ENCODE measurements around the gene CAMKK1.
"Not testable (repeated sequence)": the region's sequence is repeated elsewhere in the genome, so short reads cannot be mapped to it uniquely, and the experiment has no call there.

CAMKK1 gene

GRCh38 chr17:3857261-3858105 is 35.4 kb downstream of the CAMKK1 start:
- DNase-seq (ENCODE audit: low read depth, low spot score), result no peak
- H3K4me3 ChIP-seq (ENCODE audit: low read length), result no peak overlapping the region

DNA sequence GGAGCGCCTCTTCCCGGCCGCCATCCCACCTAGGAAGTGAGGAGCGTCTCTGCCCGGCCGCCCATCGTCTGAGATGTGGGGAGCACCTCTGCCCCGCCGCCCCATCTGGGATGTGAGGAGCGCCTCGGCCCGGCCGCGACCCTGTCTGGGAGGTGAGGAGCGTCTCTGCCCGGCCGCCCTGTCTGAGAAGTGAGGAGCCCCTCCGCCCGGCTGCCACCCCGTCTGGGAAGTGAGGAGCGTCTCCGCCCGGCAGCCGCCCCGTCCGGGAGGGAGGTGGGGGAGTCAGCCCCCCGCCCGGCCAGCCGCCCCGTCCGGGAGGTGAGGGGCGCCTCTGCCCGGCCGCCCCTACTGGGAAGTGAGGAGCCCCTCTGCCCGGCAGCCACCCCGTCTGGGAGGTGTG is 38.6 kb downstream of the CAMKK1 start:
- H3K4me3 ChIP-seq (ENCODE audit: low read length); DNase-seq (ENCODE audit: low read depth, low spot score): not testable (repeated sequence)

GRCh38 chr17:3852561-3852960 is 40.3 kb downstream of the CAMKK1 start:
- DNase-seq (ENCODE audit: low read depth, low spot score), result no peak
- no peak overlapping the region for H3K4me3 ChIP-seq (ENCODE audit: low read length)

- H3K4me3 ChIP-seq (ENCODE audit: low read length), result no peak overlapping the region
- no peak for DNase-seq (ENCODE audit: low read depth, low spot score)
Measured at GRCh38 chr17:3851461-3852100, 41.3 kb downstream of the CAMKK1 start.

GRCh38 chr17:3848229-3848835 is 44.5 kb downstream of the CAMKK1 start:
- H3K4me3 ChIP-seq (ENCODE audit: low read length), result no peak overlapping the region
- no peak for DNase-seq (ENCODE audit: low read depth, low spot score)

DNA sequence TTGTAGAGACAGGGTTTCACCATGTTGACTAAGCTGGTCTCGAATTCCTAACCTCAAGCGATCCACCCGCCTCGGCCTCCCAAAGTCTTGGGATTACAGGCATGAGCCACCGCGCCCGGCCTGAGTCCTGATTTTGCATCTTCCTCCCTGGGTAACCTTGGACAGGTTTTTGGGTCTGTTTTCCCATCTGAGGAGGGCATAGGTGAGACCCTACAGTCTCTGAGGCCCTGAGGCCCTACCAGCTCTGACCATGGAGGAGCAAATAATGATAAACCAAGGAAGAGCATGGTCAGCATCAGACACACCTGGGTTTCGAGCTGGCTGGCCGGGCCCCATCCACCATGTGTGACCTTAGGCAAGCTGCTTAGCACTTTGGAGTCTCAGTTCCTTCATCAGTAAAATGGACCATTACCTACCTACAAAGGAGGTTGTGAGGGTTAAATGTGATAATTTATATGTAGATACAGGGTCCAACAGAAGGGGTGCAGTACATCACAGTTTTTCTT is 45.6 kb downstream of the CAMKK1 start:
- DNase-seq (ENCODE audit: low read depth, low spot score), result no peak
- H3K4me3 ChIP-seq (ENCODE audit: low read length), result no peak overlapping the region

DNA sequence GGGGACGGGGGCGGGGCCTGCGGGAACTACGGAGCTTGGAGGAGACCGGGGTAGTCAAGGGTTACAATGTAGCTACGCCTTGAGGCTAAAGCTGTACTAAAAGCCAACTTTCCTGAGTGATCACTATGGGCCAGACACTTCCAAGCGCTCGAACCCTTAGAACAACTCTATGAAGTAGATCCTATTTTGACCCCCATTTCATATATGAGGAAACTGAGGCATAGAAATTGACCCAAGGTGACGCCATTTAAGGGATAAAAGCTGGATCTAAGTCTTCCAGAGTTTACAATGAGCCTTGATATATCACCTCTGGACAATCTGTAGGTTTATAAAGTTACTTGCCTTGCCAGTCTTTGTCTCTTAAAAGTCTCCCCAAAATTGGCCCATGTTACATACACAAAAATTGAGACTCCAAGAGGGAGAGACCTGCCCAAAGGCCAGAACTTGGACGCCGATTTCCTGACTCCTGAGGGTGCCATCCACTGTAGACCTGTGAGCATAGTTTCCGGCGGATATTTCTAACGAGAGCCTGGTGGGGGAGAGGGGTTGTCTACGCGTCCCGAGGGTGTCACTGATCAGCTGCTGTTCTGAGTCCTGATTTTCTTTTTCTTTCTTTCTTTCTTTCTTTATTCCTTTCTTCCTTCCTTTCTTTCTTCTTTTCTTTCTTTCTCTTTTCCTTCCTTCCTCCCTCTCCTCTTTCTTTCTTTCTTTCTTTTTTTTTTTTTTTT is 46.3 kb downstream of the CAMKK1 start:
- peak overlapping the region; percentile 82 for H3K4me3 ChIP-seq (ENCODE audit: low read length)
- no peak for DNase-seq (ENCODE audit: low read depth, low spot score)

DNA sequence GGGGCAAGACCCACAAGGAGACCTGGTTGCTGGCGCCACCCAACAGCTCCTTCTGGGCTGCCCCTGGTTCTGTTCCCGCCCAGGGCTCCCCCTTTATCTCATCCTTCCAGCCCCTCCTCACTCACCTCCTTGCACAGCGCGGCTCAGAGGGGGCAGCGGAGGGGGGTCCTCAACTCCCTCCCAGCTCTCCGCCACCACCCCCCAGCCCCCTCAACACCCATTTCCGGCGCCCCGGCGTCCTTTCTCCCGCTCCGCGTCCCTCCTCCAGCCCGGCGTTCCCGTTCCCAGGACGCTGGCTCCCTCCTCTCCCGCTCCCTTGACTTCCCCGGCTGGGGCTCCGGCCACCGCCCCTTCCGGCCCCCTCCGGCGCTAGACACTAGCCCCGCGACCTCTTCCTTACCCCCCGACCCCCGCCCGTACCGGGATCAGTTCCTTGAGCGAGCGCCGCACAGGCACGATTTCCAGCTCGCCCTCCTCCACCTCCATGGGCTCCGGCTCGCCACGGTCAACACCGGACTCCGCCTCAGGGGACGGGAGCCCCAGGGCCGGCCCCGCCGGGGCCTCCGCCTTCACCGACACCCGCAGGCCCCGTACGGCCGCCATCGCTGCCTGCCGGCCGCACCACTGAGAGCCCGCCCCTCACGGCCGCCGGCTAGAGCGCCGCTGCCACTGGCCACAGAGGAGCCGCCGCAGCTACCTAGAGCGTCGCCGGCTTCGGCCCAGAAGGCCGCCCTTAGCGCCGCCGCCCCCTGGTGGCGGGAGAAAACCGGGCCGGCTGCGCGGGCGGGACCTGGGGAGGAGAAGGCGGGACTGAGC is 47.0 kb downstream of the CAMKK1 start, which contains the start of gene NCBP3:
TSS of gene NCBP3 (minus strand) at position 626 of the 816 bp plus-strand sequence. CDS start at position 603, 23 bp downstream.
- H3K4me3 ChIP-seq (ENCODE audit: low read length), result peak within 1 kb of the TSS; percentile 82
- peak; percentile 87 for DNase-seq (ENCODE audit: low read depth, low spot score)

DNA sequence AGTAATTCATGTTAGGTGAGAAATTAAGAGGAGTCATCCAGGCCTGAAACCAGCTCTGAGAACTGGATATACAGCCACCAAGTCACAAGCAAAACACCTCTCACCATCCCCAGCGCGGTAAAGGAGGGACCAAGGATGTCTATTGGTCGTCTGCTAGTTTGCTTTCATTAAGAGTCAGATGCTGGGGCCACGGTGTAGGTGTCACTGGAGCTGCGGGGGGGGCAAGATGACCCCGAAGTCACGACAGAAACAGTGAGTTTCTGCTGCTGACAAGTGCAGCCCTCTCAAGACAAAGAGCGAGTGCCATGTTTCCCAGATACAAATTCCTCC is 47.6 kb downstream of the CAMKK1 start:
- peak overlapping the region; percentile 82 for H3K4me3 ChIP-seq (ENCODE audit: low read length)
- no peak for DNase-seq (ENCODE audit: low read depth, low spot score)

DNA sequence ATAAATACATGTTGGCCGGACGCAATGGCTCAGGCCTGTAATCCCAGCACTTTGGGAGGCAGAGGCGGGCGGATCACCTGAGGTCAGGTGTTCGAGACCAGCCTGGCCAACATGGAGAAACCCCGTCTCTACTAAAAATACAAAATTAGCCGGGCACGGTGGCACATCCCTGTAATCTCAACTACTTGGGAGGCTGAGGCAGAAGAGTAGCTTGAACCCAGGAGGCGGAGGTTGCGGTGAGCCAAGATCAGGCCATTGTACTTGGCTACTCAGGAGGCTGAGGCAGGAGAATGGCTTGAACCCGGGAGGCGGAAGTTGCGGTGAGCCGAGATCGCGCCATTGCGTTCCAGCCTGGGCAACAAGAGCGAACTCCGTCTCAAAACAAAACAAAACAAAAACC is 48.3 kb downstream of the CAMKK1 start:
- not testable (repeated sequence) for DNase-seq (ENCODE audit: low read depth, low spot score); H3K4me3 ChIP-seq (ENCODE audit: low read length)

- H3K4me3 ChIP-seq (ENCODE audit: low read length), result no peak overlapping the region
Measured at GRCh38 chr17:3843935-3844516, 48.8 kb downstream of the CAMKK1 start.

GRCh38 chr17:3838206-3838605 is 54.6 kb downstream of the CAMKK1 start:
- DNase-seq (ENCODE audit: low read depth, low spot score), result no peak
- no peak overlapping the region for H3K4me3 ChIP-seq (ENCODE audit: low read length)

More at GRCh38 chr17:3843935-3844516, 48.8 kb downstream of the CAMKK1 start:
- peak; percentile 58 for DNase-seq (ENCODE audit: low read depth, low spot score)

DNA sequence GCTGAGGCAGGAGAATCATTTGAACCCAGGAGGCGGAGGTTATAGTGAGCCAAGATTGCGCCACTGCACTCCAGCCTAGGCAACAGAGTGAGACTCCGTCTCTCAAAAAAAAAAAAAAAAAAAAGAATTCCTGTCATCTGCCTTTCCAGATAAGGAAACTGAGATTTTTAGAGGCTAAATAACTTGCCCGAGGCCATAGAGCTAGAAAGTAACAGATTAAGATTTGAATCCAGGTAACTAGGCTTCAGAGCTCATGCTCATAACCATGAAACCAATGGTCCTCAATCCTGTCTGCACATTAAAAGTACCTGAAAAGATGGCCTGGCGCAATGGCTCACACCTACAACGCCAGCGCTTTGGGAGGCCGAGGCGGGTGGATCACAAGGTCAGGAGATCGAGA is 56.3 kb downstream of the CAMKK1 start:
- no peak overlapping the region for H3K4me3 ChIP-seq (ENCODE audit: low read length)
- no peak for DNase-seq (ENCODE audit: low read depth, low spot score)

GRCh38 chr17:3835410-3836229 is 57.2 kb downstream of the CAMKK1 start:
- no peak overlapping the region for H3K4me3 ChIP-seq (ENCODE audit: low read length)
- DNase-seq (ENCODE audit: low read depth, low spot score), result no peak

DNA sequence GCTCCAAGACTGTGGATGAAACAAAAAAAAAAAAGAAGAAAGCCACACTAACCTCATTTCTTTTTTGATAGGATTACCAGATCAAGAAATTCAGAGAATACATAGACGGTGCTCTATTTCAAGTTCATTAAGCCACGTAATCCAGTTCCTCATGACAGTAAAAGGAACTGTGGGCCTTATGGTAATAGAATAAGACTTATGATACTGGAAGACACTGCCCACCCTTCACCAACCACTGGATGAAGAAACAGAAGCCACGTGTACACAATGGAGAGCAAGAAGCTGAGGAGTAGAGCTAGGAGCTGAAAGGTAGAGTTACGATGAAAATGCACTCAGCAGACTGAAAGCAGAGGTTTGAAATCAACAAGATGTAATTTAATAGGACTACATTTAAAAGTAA is 58.0 kb downstream of the CAMKK1 start:
- no peak for DNase-seq (ENCODE audit: low read depth, low spot score)
- H3K4me3 ChIP-seq (ENCODE audit: low read length), result no peak overlapping the region

GRCh38 chr17:3828852-3829232 is 64.0 kb downstream of the CAMKK1 start:
- DNase-seq (ENCODE audit: low read depth, low spot score), result no peak
- H3K4me3 ChIP-seq (ENCODE audit: low read length), result no peak overlapping the region

DNA sequence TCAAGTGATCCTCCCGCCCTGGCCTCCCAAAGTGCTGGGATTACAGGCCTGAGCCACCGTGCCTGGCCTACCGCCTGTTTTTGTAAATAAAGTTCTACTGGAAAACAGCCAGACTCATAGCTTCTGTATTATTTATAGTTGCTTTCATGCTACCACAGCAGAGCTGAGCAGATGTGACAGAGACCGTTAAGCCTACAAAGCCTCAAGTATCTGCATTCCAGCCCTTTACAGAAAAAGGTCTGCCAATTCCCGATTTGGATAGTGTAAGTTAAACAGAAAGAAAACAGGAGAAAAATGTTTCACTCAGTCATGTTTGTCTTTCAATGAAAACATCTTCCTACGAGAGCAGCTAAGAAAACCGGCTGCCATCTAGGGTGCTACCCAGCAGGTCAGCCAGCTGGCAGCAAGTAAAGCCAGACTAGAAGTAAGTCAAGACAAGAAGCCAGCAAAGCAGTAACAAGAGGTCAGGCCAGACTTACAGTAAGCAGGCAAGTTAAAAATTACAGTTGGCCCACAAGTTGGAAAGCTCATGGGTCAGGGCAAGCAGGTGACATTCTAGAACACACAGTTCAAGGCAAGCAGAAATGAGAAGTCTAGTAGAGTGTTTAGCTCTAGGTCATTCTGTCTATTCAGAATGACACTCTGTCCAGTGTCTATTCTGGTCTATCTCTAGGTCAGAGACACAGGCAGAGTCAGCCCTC is 64.6 kb downstream of the CAMKK1 start:
- H3K4me3 ChIP-seq (ENCODE audit: low read length), result no peak overlapping the region
- DNase-seq (ENCODE audit: low read depth, low spot score), result no peak
